WTC11 (cell line): ENCODE measurements around the gene TBC1D4. TPM values are rescaled to one million over a fixed set of nuclear protein-coding genes. Genes with fewer than 3 reads are reported as not detected.

Experiments
- ATAC-seq: fragments of 200-7000 bp; cut with Tn5 transposase; 2 replicates; pipeline ENCODE4 v1.10.0; 2021; ENCODE audit warnings: mild to moderate bottlenecking, moderate library complexity
- CTCF ChIA-PET: fragments of 300-600 bp; sonication (Branson Sonifier 250); formaldehyde crosslinking; loops from one replicate; lab custom pipeline; 2021; ENCODE audit warnings: antibody characterized with exemption; lab: Charles Lee
- POLR2A ChIA-PET: fragments of 350-600 bp; sonication (Branson Sonifier 250); formaldehyde crosslinking; loops from one replicate; lab custom pipeline; 2021; ENCODE audit warnings: antibody characterized with exemption; lab: Charles Lee
- DNase-seq: peaks from one replicate; pipeline ENCODE4 v3.0.0; 2021; ENCODE audit warnings: low spot score
- H3K27ac Mint-ChIP-seq: 2 replicates; pipeline ENCODE4 v1.8.0; 2021; ENCODE audit warnings: mixed read lengths
- H3K27me3 Mint-ChIP-seq: 2 replicates; pipeline ENCODE4 v1.8.0; 2021; ENCODE audit warnings: low read depth, mild to moderate bottlenecking, moderate library complexity, mixed read lengths
- H3K36me3 Mint-ChIP-seq: 2 replicates; pipeline ENCODE4 v1.8.0; 2021; ENCODE audit warnings: mixed read lengths
- H3K4me1 Mint-ChIP-seq: 2 replicates; pipeline ENCODE4 v1.8.0; 2022; ENCODE audit warnings: mixed read lengths
- H3K4me3 Mint-ChIP-seq: 2 replicates; pipeline ENCODE4 v1.8.0; 2021; ENCODE audit warnings: mild to moderate bottlenecking, moderate library complexity, mixed read lengths
- H3K9me3 Mint-ChIP-seq: 2 replicates; pipeline ENCODE4 v1.8.0; 2021; ENCODE audit warnings: mixed read lengths
- ATF1 ChIP-seq: sonication (generic); formaldehyde crosslinking; IDR thresholded peaks from 2 replicates; pipeline ENCODE4 v1.8.1; 2023; ENCODE audit warnings: mild to moderate bottlenecking, moderate library complexity, missing genetic modification reagents
- EMX1 ChIP-seq: fragments of 250-450 bp; sonication (Bioruptor Pico); IDR thresholded peaks from 2 replicates; pipeline ENCODE4 v1.8.0; 2021; ENCODE audit warnings: mild to moderate bottlenecking
- FOXJ3 ChIP-seq: sonication (generic); formaldehyde crosslinking; IDR thresholded peaks from 2 replicates; pipeline ENCODE4 v1.9.0; 2021; ENCODE audit warnings: missing genetic modification reagents, mild to moderate bottlenecking, borderline replicate concordance
- GTF2I ChIP-seq: fragments of 250-450 bp; sonication (Bioruptor Pico); conservative IDR thresholded peaks from 2 replicates; pipeline ENCODE4 v1.4.0; 2021; ENCODE audit warnings: mild to moderate bottlenecking
- KAT7 ChIP-seq: sonication (generic); formaldehyde crosslinking; IDR thresholded peaks from 2 replicates; pipeline ENCODE4 v1.8.1; 2023; ENCODE audit warnings: missing genetic modification reagents, mild to moderate bottlenecking, borderline replicate concordance
- MYBL2 ChIP-seq: sonication (generic); formaldehyde crosslinking; IDR thresholded peaks from 2 replicates; pipeline ENCODE4 v1.8.1; 2023; ENCODE audit warnings: mild to moderate bottlenecking, moderate library complexity, missing genetic modification reagents
- SMAD3 ChIP-seq: sonication (generic); formaldehyde crosslinking; IDR thresholded peaks from 2 replicates; pipeline ENCODE4 v1.8.0; 2022; ENCODE audit warnings: missing genetic modification reagents, mild to moderate bottlenecking, borderline replicate concordance
- TEAD4 ChIP-seq: sonication (generic); formaldehyde crosslinking; IDR thresholded peaks from 2 replicates; pipeline ENCODE4 v1.8.0; 2022; ENCODE audit warnings: mild to moderate bottlenecking, missing genetic modification reagents
- TP53 ChIP-seq: sonication (generic); formaldehyde crosslinking; IDR thresholded peaks from 2 replicates; pipeline ENCODE4 v1.8.1; 2023; ENCODE audit warnings: mild to moderate bottlenecking, missing genetic modification reagents
- ZBTB21 ChIP-seq: sonication (generic); formaldehyde crosslinking; IDR thresholded peaks from 2 replicates; pipeline ENCODE4 v1.8.1; 2023; ENCODE audit warnings: mild to moderate bottlenecking, missing genetic modification reagents, borderline replicate concordance
- total RNA-seq: library from RNA; stranded (reverse); gene quantifications from 3 replicates; pipeline ENCODE4 v1.2.3, GENCODE V29; 2021
- TF ChIP-seq, protein P1 (sequence below): sonication (generic); formaldehyde crosslinking; conservative IDR thresholded peaks from 2 replicates; pipeline ENCODE4 v1.8.1; 2023; ENCODE audit warnings: mild to moderate bottlenecking, low read depth, missing genetic modification reagents, moderate library complexity
- TF ChIP-seq, protein P2 (sequence below): fragments of 200-600 bp; IDR thresholded peaks from 2 replicates; pipeline ENCODE4 v1.8.0; 2022; ENCODE audit warnings: antibody characterized with exemption
- TF ChIP-seq, protein P3 (sequence below): sonication (generic); formaldehyde crosslinking; IDR thresholded peaks from 2 replicates; pipeline ENCODE4 v1.8.1; 2022; ENCODE audit warnings: low read depth, missing genetic modification reagents, borderline replicate concordance
- TF ChIP-seq, protein P4 (sequence below): fragments of 250-450 bp; sonication (Bioruptor Pico); IDR thresholded peaks from 2 replicates; pipeline ENCODE4 v1.9.0; 2021; ENCODE audit warnings: mild to moderate bottlenecking
- TF ChIP-seq, protein P5 (sequence below): fragments of 250-450 bp; sonication (Bioruptor Pico); IDR thresholded peaks from 2 replicates; pipeline ENCODE4 v2.1.2; 2022; ENCODE audit warnings: mild to moderate bottlenecking, moderate library complexity
- TF ChIP-seq, protein P6 (sequence below): sonication (generic); formaldehyde crosslinking; IDR thresholded peaks from 2 replicates; pipeline ENCODE4 v1.8.1; 2022; ENCODE audit warnings: mild to moderate bottlenecking, missing genetic modification reagents, moderate library complexity, borderline replicate concordance

TBC1D4 gene
- total RNA-seq, 1 experiment from 2014 or later: 37.1 TPM

DNA sequence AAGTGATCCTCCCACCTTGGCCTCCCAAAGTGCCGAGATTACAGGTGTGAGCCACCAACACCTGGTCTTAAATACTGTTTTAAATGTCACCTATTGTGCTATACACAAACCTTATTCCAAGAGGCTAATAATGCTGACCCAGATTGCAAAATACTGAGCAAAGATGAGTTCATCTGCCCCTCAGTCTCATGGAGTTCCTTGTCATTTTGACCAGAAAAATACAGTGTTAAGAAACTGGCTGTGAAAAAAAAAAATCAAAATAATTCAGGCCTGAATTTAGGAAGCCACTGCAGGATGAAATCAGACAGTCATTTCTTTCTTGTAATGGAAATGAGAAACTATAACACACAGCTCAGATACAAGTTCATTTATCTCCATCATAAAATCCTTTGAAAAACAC, 59.9 kb downstream of the TBC1D4 start:
- CTCF ChIA-PET: no interaction called here
- no peaks in the 10 kb centered on the region for H3K36me3 Mint-ChIP-seq
- no peak for ATAC-seq
- TF ChIP-seq, protein P1, sequence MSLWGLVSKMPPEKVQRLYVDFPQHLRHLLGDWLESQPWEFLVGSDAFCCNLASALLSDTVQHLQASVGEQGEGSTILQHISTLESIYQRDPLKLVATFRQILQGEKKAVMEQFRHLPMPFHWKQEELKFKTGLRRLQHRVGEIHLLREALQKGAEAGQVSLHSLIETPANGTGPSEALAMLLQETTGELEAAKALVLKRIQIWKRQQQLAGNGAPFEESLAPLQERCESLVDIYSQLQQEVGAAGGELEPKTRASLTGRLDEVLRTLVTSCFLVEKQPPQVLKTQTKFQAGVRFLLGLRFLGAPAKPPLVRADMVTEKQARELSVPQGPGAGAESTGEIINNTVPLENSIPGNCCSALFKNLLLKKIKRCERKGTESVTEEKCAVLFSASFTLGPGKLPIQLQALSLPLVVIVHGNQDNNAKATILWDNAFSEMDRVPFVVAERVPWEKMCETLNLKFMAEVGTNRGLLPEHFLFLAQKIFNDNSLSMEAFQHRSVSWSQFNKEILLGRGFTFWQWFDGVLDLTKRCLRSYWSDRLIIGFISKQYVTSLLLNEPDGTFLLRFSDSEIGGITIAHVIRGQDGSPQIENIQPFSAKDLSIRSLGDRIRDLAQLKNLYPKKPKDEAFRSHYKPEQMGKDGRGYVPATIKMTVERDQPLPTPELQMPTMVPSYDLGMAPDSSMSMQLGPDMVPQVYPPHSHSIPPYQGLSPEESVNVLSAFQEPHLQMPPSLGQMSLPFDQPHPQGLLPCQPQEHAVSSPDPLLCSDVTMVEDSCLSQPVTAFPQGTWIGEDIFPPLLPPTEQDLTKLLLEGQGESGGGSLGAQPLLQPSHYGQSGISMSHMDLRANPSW (CRISPR knock-in tag): no peak
- TF ChIP-seq FOXJ3 (no peak), ZBTB21 (CRISPR knock-in tag) (no peak), ATF1 (CRISPR knock-in tag) (no peak), GTF2I (CRISPR knock-in tag) (no peak), TEAD4 (CRISPR knock-in tag) (no peak), SMAD3 (CRISPR knock-in tag) (no peak), MYBL2 (no peak)
- TF ChIP-seq, protein P2, sequence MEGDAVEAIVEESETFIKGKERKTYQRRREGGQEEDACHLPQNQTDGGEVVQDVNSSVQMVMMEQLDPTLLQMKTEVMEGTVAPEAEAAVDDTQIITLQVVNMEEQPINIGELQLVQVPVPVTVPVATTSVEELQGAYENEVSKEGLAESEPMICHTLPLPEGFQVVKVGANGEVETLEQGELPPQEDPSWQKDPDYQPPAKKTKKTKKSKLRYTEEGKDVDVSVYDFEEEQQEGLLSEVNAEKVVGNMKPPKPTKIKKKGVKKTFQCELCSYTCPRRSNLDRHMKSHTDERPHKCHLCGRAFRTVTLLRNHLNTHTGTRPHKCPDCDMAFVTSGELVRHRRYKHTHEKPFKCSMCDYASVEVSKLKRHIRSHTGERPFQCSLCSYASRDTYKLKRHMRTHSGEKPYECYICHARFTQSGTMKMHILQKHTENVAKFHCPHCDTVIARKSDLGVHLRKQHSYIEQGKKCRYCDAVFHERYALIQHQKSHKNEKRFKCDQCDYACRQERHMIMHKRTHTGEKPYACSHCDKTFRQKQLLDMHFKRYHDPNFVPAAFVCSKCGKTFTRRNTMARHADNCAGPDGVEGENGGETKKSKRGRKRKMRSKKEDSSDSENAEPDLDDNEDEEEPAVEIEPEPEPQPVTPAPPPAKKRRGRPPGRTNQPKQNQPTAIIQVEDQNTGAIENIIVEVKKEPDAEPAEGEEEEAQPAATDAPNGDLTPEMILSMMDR: no peak
- TF ChIP-seq, protein P3, sequence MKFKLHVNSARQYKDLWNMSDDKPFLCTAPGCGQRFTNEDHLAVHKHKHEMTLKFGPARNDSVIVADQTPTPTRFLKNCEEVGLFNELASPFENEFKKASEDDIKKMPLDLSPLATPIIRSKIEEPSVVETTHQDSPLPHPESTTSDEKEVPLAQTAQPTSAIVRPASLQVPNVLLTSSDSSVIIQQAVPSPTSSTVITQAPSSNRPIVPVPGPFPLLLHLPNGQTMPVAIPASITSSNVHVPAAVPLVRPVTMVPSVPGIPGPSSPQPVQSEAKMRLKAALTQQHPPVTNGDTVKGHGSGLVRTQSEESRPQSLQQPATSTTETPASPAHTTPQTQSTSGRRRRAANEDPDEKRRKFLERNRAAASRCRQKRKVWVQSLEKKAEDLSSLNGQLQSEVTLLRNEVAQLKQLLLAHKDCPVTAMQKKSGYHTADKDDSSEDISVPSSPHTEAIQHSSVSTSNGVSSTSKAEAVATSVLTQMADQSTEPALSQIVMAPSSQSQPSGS (CRISPR knock-in tag): no peak
- TF ChIP-seq, protein P4, sequence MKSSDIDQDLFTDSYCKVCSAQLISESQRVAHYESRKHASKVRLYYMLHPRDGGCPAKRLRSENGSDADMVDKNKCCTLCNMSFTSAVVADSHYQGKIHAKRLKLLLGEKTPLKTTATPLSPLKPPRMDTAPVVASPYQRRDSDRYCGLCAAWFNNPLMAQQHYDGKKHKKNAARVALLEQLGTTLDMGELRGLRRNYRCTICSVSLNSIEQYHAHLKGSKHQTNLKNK (CRISPR knock-in tag): no peak
- TF ChIP-seq, protein P5, sequence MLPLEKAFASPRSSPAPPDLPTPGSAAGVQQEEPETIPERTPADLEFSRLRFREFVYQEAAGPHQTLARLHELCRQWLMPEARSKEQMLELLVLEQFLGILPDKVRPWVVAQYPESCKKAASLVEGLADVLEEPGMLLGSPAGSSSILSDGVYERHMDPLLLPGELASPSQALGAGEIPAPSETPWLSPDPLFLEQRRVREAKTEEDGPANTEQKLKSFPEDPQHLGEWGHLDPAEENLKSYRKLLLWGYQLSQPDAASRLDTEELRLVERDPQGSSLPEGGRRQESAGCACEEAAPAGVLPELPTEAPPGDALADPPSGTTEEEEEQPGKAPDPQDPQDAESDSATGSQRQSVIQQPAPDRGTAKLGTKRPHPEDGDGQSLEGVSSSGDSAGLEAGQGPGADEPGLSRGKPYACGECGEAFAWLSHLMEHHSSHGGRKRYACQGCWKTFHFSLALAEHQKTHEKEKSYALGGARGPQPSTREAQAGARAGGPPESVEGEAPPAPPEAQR (CRISPR knock-in tag): no peak
- TF ChIP-seq, protein P6, sequence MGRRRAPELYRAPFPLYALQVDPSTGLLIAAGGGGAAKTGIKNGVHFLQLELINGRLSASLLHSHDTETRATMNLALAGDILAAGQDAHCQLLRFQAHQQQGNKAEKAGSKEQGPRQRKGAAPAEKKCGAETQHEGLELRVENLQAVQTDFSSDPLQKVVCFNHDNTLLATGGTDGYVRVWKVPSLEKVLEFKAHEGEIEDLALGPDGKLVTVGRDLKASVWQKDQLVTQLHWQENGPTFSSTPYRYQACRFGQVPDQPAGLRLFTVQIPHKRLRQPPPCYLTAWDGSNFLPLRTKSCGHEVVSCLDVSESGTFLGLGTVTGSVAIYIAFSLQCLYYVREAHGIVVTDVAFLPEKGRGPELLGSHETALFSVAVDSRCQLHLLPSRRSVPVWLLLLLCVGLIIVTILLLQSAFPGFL (CRISPR knock-in tag): no peak
- TF ChIP-seq, all 79 proteins: peak for 0
- Mint-ChIP-seq H3K27ac (no peak overlapping the region), H3K4me3 (no peak overlapping the region), H3K9me3 (no peaks in the 10 kb centered on the region), H3K27me3 (no peaks in the 10 kb centered on the region), H3K4me1 (peaks cover 19% of the 10 kb centered on the region)
- no peak for DNase-seq
- POLR2A ChIA-PET: no interaction called here

DNA sequence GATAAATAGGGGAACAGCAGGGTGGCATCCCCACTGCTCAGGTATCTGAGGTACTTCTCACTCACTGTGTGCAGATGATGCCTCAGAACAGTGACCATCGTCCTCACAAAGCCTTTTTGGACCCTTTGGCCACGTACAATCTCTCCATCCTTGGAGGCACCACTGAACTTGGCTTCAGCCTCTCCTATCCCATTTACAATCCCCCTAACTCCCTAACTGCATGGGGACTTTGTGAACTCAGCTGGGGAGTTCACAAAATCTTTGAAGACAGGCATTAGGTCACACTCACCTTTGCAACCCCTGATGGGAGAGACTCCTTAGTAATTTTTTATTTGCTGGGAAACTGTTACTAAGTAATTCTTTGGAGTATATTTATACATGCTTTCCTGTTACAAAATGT, 60.8 kb downstream of the TBC1D4 start:
- no peak overlapping the region for H3K27ac Mint-ChIP-seq
- POLR2A ChIA-PET: no interaction called here
- no peaks in the 10 kb centered on the region for H3K27me3 Mint-ChIP-seq
- H3K4me1 Mint-ChIP-seq: peaks cover 28% of the 10 kb centered on the region
- no peaks in the 10 kb centered on the region for H3K9me3 Mint-ChIP-seq
- TF ChIP-seq TP53 (CRISPR knock-in tag) (no peak), EMX1 (CRISPR knock-in tag) (no peak), KAT7 (CRISPR knock-in tag) (no peak)
- TF ChIP-seq, protein P6 (CRISPR knock-in tag): no peak
- TF ChIP-seq, all 79 proteins: peak for 0
- DNase-seq: no peak
- Mint-ChIP-seq H3K36me3 (no peaks in the 10 kb centered on the region), H3K4me3 (no peak overlapping the region)
- ATAC-seq: no peak
- CTCF ChIA-PET: no interaction called here
